ENCODE results near the gene ZMYM2. TPM values are rescaled to one million over a fixed set of nuclear protein-coding genes. Genes with fewer than 3 reads are reported as not detected.

ZMYM2 gene
- total and polyA plus RNA-seq, 4 donors: 14.0 to 212 (median 38.5) TPM

DNA sequence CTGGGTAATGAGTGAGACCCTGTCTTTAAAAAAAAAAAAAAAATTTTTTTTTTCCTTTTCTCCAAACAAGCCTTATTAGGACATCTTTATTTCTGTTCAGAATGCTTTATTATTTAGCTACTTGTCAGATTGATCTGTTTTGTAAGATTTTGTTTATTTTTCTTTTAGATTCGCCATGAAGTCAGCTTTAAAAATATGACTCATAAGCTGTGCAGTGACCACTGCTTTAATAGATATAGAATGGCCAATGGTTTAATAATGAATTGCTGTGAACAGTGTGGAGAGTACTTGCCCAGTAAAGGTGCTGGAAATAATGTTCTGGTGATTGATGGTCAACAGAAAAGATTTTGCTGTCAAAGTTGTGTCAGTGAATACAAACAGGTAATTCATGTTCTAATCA is 47.7 kb downstream of the ZMYM2 start:
- peaks cover 13 to 55% (median 34%) of the 10 kb centered on the region in 4 donors for H3K36me3 ChIP-seq (ENCODE audit: control insufficient read depth in 4 of 4, insufficient read depth in 4 of 4, low read length in 4 of 4)
- H3K27ac ChIP-seq (ENCODE audit: low read depth in 1 of 2, low read length in 1 of 2): no peak overlapping the region
- DNase-seq: no peak
- no peak overlapping the region for H3K4me3 ChIP-seq
- H3K9me3 ChIP-seq (ENCODE audit: control insufficient read depth in 4 of 4, insufficient read depth in 3 of 4, low read length in 3 of 4): no peaks in the 10 kb centered on the region
- no peak for ATAC-seq (ENCODE audit: insufficient read depth, low FRiP score)
- H3K4me1 ChIP-seq (ENCODE audit: control insufficient read depth in 5 of 5, insufficient read depth in 5 of 5, low read length in 5 of 5): peaks cover 0 to 15% (median 8%) of the 10 kb centered on the region in 5 donors
- TF ChIP-seq, protein P1, sequence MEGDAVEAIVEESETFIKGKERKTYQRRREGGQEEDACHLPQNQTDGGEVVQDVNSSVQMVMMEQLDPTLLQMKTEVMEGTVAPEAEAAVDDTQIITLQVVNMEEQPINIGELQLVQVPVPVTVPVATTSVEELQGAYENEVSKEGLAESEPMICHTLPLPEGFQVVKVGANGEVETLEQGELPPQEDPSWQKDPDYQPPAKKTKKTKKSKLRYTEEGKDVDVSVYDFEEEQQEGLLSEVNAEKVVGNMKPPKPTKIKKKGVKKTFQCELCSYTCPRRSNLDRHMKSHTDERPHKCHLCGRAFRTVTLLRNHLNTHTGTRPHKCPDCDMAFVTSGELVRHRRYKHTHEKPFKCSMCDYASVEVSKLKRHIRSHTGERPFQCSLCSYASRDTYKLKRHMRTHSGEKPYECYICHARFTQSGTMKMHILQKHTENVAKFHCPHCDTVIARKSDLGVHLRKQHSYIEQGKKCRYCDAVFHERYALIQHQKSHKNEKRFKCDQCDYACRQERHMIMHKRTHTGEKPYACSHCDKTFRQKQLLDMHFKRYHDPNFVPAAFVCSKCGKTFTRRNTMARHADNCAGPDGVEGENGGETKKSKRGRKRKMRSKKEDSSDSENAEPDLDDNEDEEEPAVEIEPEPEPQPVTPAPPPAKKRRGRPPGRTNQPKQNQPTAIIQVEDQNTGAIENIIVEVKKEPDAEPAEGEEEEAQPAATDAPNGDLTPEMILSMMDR (IDR thresholded peaks at IDR 0.05; ENCODE audit: control extremely low read depth, extremely low read depth): no peak
- H3K9ac ChIP-seq (ENCODE audit: insufficient read depth in 1 of 2, low read length in 2 of 2): no peak overlapping the region
- 94 to 97% methylated on average over 1 of the region's 1 CpG for WGBS, 2 donors
- no peaks in the 10 kb centered on the region for H3K27me3 ChIP-seq (ENCODE audit: control insufficient read depth in 3 of 3, insufficient read depth in 3 of 3, low read length in 2 of 3)

DNA sequence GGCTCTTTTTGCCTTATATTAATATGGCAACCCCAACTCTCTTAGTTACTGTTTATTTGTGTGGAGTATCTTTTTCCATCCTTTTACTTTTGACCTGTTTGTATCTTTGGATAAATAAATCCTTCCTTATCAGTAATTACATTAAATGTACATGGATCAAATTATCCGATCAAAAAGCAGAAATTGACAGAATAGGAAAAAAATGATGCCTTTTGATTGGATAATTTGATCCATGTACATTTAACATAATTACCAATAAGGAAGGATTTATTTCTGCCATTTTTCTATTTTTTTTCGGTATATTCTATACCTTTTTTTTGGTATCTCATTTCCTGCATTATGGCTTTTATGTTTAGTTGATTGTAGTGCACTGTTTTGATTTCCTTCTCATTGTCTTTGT is 57.2 kb downstream of the ZMYM2 start:
- H3K4me3 ChIP-seq: no peak overlapping the region
- 95 to 99% methylated on average over 2 of the region's 2 CpGs for WGBS, 2 donors
- H3K4me1 ChIP-seq (ENCODE audit: control insufficient read depth in 5 of 5, insufficient read depth in 5 of 5, low read length in 5 of 5): no peaks in the 10 kb centered on the region
- H3K27me3 ChIP-seq (ENCODE audit: control insufficient read depth in 3 of 3, insufficient read depth in 3 of 3, low read length in 2 of 3): no peaks in the 10 kb centered on the region
- DNase-seq (peak in 1 of 3 donors; percentile 13), ATAC-seq (ENCODE audit: insufficient read depth, low FRiP score) (no peak)
- peaks cover 4 to 47% (median 27%) of the 10 kb centered on the region in 4 donors for H3K36me3 ChIP-seq (ENCODE audit: control insufficient read depth in 4 of 4, insufficient read depth in 4 of 4, low read length in 4 of 4)
- no peak overlapping the region for H3K9ac ChIP-seq (ENCODE audit: insufficient read depth in 1 of 2, low read length in 2 of 2)
- TF ChIP-seq, protein P1 (IDR thresholded peaks at IDR 0.05; ENCODE audit: control extremely low read depth, extremely low read depth): no peak
- peaks cover 0 to 15% (median 6%) of the 10 kb centered on the region in 4 donors for H3K9me3 ChIP-seq (ENCODE audit: control insufficient read depth in 4 of 4, insufficient read depth in 3 of 4, low read length in 3 of 4)
- no peak overlapping the region for H3K27ac ChIP-seq (ENCODE audit: low read depth in 1 of 2, low read length in 1 of 2)

DNA sequence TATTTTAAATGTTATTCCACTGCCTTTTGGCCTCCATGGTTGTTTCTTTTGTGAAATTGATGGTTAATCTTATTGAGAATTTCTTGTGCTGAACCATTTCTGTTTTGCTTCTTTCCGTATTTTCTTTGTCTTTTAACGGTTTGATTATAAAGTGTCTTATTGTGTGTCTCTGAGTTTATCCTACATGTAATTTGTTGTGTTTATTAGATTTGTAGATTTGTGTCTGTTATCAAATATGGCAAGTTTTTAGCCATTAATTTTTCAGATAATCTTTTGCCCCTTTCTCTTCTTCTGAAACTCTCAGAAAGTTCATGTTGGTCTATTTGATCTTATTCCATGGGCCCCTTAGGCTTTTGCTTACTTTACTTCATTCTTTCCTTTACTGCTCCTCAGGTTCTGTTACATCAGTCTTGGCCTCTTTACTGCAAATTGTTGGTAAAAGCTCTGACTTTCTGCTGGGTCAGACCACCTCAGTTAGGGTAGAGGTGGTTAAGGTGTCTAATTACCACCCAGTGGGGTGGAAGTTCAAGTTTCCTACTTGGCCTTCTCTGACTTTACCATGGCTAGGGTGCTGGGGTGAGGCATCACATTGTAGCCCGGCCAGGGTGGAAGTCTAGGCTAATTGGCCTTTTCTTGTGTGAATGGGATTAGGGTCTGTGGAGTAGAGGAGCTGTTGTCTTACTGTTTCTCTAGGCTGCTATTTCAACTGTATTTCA is 58.3 kb downstream of the ZMYM2 start:
- H3K4me3 ChIP-seq: no peak overlapping the region
- H3K9me3 ChIP-seq (ENCODE audit: control insufficient read depth in 4 of 4, insufficient read depth in 3 of 4, low read length in 3 of 4): peaks cover 0 to 15% (median 6%) of the 10 kb centered on the region in 4 donors
- DNase-seq: no peak

More for the DNA sequence above, 58.3 kb downstream of the ZMYM2 start:
- H3K27me3 ChIP-seq (ENCODE audit: control insufficient read depth in 3 of 3, insufficient read depth in 3 of 3, low read length in 2 of 3): no peaks in the 10 kb centered on the region
- no peak overlapping the region for H3K27ac ChIP-seq (ENCODE audit: low read depth in 1 of 2, low read length in 1 of 2)
- TF ChIP-seq, protein P1 (IDR thresholded peaks at IDR 0.05; ENCODE audit: control extremely low read depth, extremely low read depth): no peak
- H3K4me1 ChIP-seq (ENCODE audit: control insufficient read depth in 5 of 5, insufficient read depth in 5 of 5, low read length in 5 of 5): no peaks in the 10 kb centered on the region
- peaks cover 7 to 47% (median 26%) of the 10 kb centered on the region in 4 donors for H3K36me3 ChIP-seq (ENCODE audit: control insufficient read depth in 4 of 4, insufficient read depth in 4 of 4, low read length in 4 of 4)
- no peak overlapping the region for H3K9ac ChIP-seq (ENCODE audit: insufficient read depth in 1 of 2, low read length in 2 of 2)
- whole genome bisulfite sequencing, 2 donors: 95 to 96% methylated on average over 3 of the region's 3 CpGs
- no peak for ATAC-seq (ENCODE audit: insufficient read depth, low FRiP score)

Data from lung (tissue), 12 donors.